H9 (cell line): ENCODE results near the gene CFAP157. TPM values are rescaled to one million over a fixed set of nuclear protein-coding genes. Genes with fewer than 3 reads are reported as not detected.

Experiments
- DNase-seq: peaks from one replicate; pipeline ENCODE4 v3.0.0-alpha.2; 2017
- H2AFZ ChIP-seq: one replicate; pipeline ENCODE4 v1.6.1; 2013; ENCODE audit warnings: mild to moderate bottlenecking, low read length, control low read depth, moderate library complexity
- H2AK5ac ChIP-seq: 2 replicates; pipeline ENCODE4 v1.6.1; 2013; ENCODE audit warnings: low read length, control low read depth, mixed read lengths; ENCODE audit not compliant: insufficient read length
- H2BK120ac ChIP-seq: one replicate; pipeline ENCODE4 v1.6.1; 2013; ENCODE audit warnings: low read depth, mild to moderate bottlenecking, low read length, control low read depth, inconsistent platforms; ENCODE audit not compliant: poor library complexity, severe bottlenecking
- H2BK12ac ChIP-seq: 2 replicates; pipeline ENCODE4 v1.6.1; 2013; ENCODE audit warnings: low read length, control low read depth, mixed read lengths, low read depth; ENCODE audit not compliant: insufficient read length
- H2BK15ac ChIP-seq: 2 replicates; pipeline ENCODE4 v1.6.1; 2013; ENCODE audit warnings: low read depth, low read length, control low read depth
- H2BK20ac ChIP-seq: one replicate; pipeline ENCODE4 v1.6.1; 2013; ENCODE audit warnings: low read depth, mild to moderate bottlenecking, low read length, control low read depth, inconsistent platforms; ENCODE audit not compliant: poor library complexity, severe bottlenecking
- H2BK5ac ChIP-seq: 2 replicates; pipeline ENCODE4 v1.6.1; 2013; ENCODE audit warnings: low read length, control low read depth, mixed read lengths; ENCODE audit not compliant: insufficient read length
- H3K14ac ChIP-seq: 2 replicates; pipeline ENCODE4 v1.6.1; 2013; ENCODE audit warnings: low read length, control low read depth; ENCODE audit not compliant: insufficient read depth
- H3K18ac ChIP-seq: 2 replicates; pipeline ENCODE4 v1.6.1; 2013; ENCODE audit warnings: low read depth, mild to moderate bottlenecking, mixed read lengths, low read length, control low read depth; ENCODE audit not compliant: insufficient read length
- H3K23ac ChIP-seq: 2 replicates; pipeline ENCODE4 v1.6.1; 2013; ENCODE audit warnings: low read length, control low read depth, mixed read lengths, low read depth; ENCODE audit not compliant: insufficient read length
- H3K23me2 ChIP-seq: 2 replicates; pipeline ENCODE4 v1.6.1; 2013; ENCODE audit warnings: low read depth, mild to moderate bottlenecking, mixed read lengths, low read length, control low read depth; ENCODE audit not compliant: insufficient read length, poor library complexity, severe bottlenecking
- H3K27ac ChIP-seq: 2 replicates; pipeline ENCODE4 v1.5.1; 2013; ENCODE audit warnings: low read length, control low read depth, mixed read lengths, low read depth; ENCODE audit not compliant: insufficient read length
- H3K27me3 ChIP-seq: 2 replicates; pipeline ENCODE4 v1.6.1; 2013; ENCODE audit warnings: low read length, control low read depth, inconsistent platforms; ENCODE audit not compliant: insufficient read depth
- H3K4ac ChIP-seq: 2 replicates; pipeline ENCODE4 v1.6.1; 2013; ENCODE audit warnings: low read depth, mild to moderate bottlenecking, control low read depth, inconsistent platforms, low read length, moderate library complexity
- H3K4me1 ChIP-seq: 2 replicates; pipeline ENCODE4 v1.6.1; 2013; ENCODE audit warnings: low read length, control low read depth, inconsistent platforms; ENCODE audit not compliant: insufficient read depth
- H3K4me2 ChIP-seq: 2 replicates; pipeline ENCODE4 v1.6.1; 2013; ENCODE audit warnings: low read length, control low read depth, mixed read lengths; ENCODE audit not compliant: insufficient read length, insufficient read depth
- H3K56ac ChIP-seq: 2 replicates; pipeline ENCODE4 v1.6.1; 2013; ENCODE audit warnings: low read depth, mild to moderate bottlenecking, mixed read lengths, low read length, control low read depth; ENCODE audit not compliant: insufficient read length
- H3K79me1 ChIP-seq: 2 replicates; pipeline ENCODE4 v1.6.1; 2013; ENCODE audit warnings: low read depth, mild to moderate bottlenecking, moderate library complexity, low read length, control low read depth, inconsistent platforms; ENCODE audit not compliant: insufficient read depth, poor library complexity, severe bottlenecking
- H3K79me2 ChIP-seq: 2 replicates; pipeline ENCODE4 v1.6.1; 2013; ENCODE audit warnings: low read length, control low read depth, inconsistent platforms; ENCODE audit not compliant: insufficient read depth
- H3K9ac ChIP-seq: 2 replicates; pipeline ENCODE4 v1.6.1; 2013; ENCODE audit warnings: low read length, control low read depth, mixed read lengths; ENCODE audit not compliant: insufficient read length; ENCODE audit errors: extremely low read depth
- H3K9me3 ChIP-seq: one replicate; pipeline ENCODE4 v1.6.1; 2013; ENCODE audit warnings: low read depth, low read length, inconsistent platforms; ENCODE audit not compliant: control insufficient read depth
- H3T11ph ChIP-seq: one replicate; pipeline ENCODE4 v1.6.1; 2013; ENCODE audit warnings: mild to moderate bottlenecking, low read length, control low read depth, inconsistent platforms
- H4K20me1 ChIP-seq: one replicate; pipeline ENCODE4 v1.6.1; 2013; ENCODE audit not compliant: control insufficient read depth, insufficient read length, insufficient read depth
- H4K5ac ChIP-seq: 2 replicates; pipeline ENCODE4 v1.6.1; 2013; ENCODE audit warnings: low read depth, mild to moderate bottlenecking, mixed read lengths, low read length, control low read depth; ENCODE audit not compliant: insufficient read length
- H4K8ac ChIP-seq: replicated peaks from 2 replicates; pipeline ENCODE4 v1.6.1; 2013; ENCODE audit warnings: low read length, control low read depth, mixed read lengths, low read depth; ENCODE audit not compliant: insufficient read length
- H4K91ac ChIP-seq: 2 replicates; pipeline ENCODE4 v1.6.1; 2013; ENCODE audit warnings: low read depth, mild to moderate bottlenecking, moderate library complexity, mixed read lengths, low read length, control low read depth; ENCODE audit not compliant: insufficient read length
- H3K27ac Mint-ChIP-seq, 3 experiments: 2 replicates in 2 of 3; 3 replicates in 1 of 3; pipeline ENCODE4 v1.8.0; 2020 to 2021; ENCODE audit warnings: mixed read lengths in 3 of 3, mild to moderate bottlenecking in 1 of 3, moderate library complexity in 1 of 3
- H3K27me3 Mint-ChIP-seq: 2 replicates; pipeline ENCODE4 v1.8.0; 2021; ENCODE audit warnings: low read depth, mild to moderate bottlenecking, moderate library complexity, mixed read lengths
- H3K36me3 Mint-ChIP-seq, 3 experiments: 2 replicates in 2 of 3; 3 replicates in 1 of 3; pipeline ENCODE4 v1.8.0; 2020 to 2021; ENCODE audit warnings: low read depth in 3 of 3, mixed read lengths in 3 of 3; ENCODE audit not compliant: insufficient read depth in 1 of 3
- H3K4me1 Mint-ChIP-seq, 2 experiments: 2 replicates each; pipeline ENCODE4 v1.8.0; 2020; ENCODE audit warnings: mixed read lengths in 2 of 2
- H3K4me3 Mint-ChIP-seq, 2 experiments: 2 replicates in 1 of 2; 3 replicates in 1 of 2; pipeline ENCODE4 v1.8.0; 2020 to 2021; ENCODE audit warnings: mild to moderate bottlenecking in 2 of 2, mixed read lengths in 2 of 2, moderate library complexity in 1 of 2
- H3K9me3 Mint-ChIP-seq, 2 experiments: 2 replicates in 1 of 2; 3 replicates in 1 of 2; pipeline ENCODE4 v1.8.0; 2020; ENCODE audit warnings: mild to moderate bottlenecking in 2 of 2, mixed read lengths in 2 of 2, moderate library complexity in 1 of 2
- WGBS: extraction: QIAGEN DNeasy Blood & Tissue Kit; methylation state at CpG from one replicate; pipeline ENCODE4 v1.1.7; 2013; ENCODE audit warnings: missing lambda C conversion rate, low lambda C conversion rate, mixed read lengths; ENCODE audit not compliant: insufficient read length; ENCODE audit errors: extremely low coverage; 5-methylcytosine and 5-hydroxymethylcytosine counted together
- total RNA-seq: library from RNA; stranded (reverse); gene quantifications from 2 replicates; pipeline ENCODE4 v1.2.1, GENCODE V29; 2021
- TF ChIP-seq, protein P1 (sequence below): fragments of 200-600 bp; sonication (generic); conservative IDR thresholded peaks from 3 replicates; pipeline ENCODE4 v1.8.0; 2021; ENCODE audit warnings: antibody characterized with exemption, mild to moderate bottlenecking

The CFAP157 gene
- total RNA-seq, 1 experiment from 2014 or later = 0.22 TPM

DNA sequence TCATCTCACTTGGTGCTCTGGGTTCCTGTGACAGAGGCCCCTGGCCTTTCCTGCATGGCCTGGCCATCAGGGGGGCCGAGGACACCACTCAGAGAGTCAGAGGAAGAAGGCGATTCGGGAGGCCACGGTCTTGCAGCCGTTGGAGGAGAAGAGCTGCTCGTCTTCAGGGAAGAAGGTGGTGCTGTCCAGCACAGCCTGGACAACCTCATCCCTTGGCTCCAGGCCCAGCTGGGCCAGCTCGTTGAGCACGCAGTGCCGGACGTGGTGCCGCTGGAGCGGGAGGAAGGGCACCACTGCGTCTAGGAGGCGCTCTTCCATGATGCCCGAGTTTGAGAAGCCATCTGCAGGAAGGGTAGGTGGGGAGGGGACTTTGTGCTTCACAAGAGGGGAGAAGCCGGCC lies 25.1 kb downstream of the CFAP157 start:
- TF ChIP-seq, protein P1, sequence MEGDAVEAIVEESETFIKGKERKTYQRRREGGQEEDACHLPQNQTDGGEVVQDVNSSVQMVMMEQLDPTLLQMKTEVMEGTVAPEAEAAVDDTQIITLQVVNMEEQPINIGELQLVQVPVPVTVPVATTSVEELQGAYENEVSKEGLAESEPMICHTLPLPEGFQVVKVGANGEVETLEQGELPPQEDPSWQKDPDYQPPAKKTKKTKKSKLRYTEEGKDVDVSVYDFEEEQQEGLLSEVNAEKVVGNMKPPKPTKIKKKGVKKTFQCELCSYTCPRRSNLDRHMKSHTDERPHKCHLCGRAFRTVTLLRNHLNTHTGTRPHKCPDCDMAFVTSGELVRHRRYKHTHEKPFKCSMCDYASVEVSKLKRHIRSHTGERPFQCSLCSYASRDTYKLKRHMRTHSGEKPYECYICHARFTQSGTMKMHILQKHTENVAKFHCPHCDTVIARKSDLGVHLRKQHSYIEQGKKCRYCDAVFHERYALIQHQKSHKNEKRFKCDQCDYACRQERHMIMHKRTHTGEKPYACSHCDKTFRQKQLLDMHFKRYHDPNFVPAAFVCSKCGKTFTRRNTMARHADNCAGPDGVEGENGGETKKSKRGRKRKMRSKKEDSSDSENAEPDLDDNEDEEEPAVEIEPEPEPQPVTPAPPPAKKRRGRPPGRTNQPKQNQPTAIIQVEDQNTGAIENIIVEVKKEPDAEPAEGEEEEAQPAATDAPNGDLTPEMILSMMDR = no peak
- Histone ChIP-seq H2BK20ac (no peak overlapping the region), H3K23me2 (no peaks in the 10 kb centered on the region), H2AFZ (no peak overlapping the region), H3T11ph (no peak overlapping the region), H3K18ac (no peak overlapping the region), H2BK5ac (no peak overlapping the region), H3K27me3 (no peaks in the 10 kb centered on the region), H3K14ac (no peak overlapping the region; the same call in 1 of the 2 replicates), H3K4me1 (no peaks in the 10 kb centered on the region), H2BK15ac (no peak overlapping the region), H3K4me2 (no peak overlapping the region), H4K5ac (no peak overlapping the region), H3K4ac (no peak overlapping the region), H4K8ac (no peak overlapping the region), H4K20me1 (no peaks in the 10 kb centered on the region), H3K79me2 (no peaks in the 10 kb centered on the region), H3K56ac (no peak overlapping the region), H3K23ac (no peak overlapping the region), H3K9ac (no peak overlapping the region), H2BK12ac (no peak overlapping the region), H3K27ac (no peak overlapping the region), H3K79me1 (no peaks in the 10 kb centered on the region), H4K91ac (no peak overlapping the region), H3K9me3 (no peaks in the 10 kb centered on the region), H2BK120ac (no peak overlapping the region), H2AK5ac (no peak overlapping the region)
- Mint-ChIP-seq H3K27me3 (peaks cover 4% of the 10 kb centered on the region; the same call in 1 of the 2 replicates), H3K4me1 (peaks cover 9 to 10% of the 10 kb centered on the region in 2 experiments), H3K9me3 (no peaks in the 10 kb centered on the region), H3K4me3 (no peak overlapping the region), H3K27ac (0 out of 7 replicates have a peak overlapping the region, but pooled peaks of 1 of the 3 experiments have one; percentile 19), H3K36me3 (no peaks in the 10 kb centered on the region; a peak in 1 of 7 replicates)
- no peak for DNase-seq
- no CpG with 5 or more reads among the region's 16 CpGs for WGBS
